ENCODE data around the gene KIF9. TPM values are rescaled to one million over a fixed set of nuclear protein-coding genes. Genes with fewer than 3 reads are reported as not detected.
"Not testable (repeated sequence)": the region's sequence is repeated elsewhere in the genome, so short reads cannot be mapped to it uniquely, and the experiment has no call there.

Gene KIF9
- total RNA-seq, 2 donors from 2014 or later = 4.0 to 5.9 TPM

GRCh38 chr3:47180011-47180410 lies 102.6 kb downstream of the KIF9 start:
- not testable (repeated sequence) for H3K9me3 Mint-ChIP-seq; H3K27ac Mint-ChIP-seq; ATAC-seq; H3K36me3 Mint-ChIP-seq; DNase-seq (ENCODE audit: low spot score in 2 of 2)

Other genes starting within 250 kb of the KIF9 start
- gene SETD2, start 118.7 kb downstream of the KIF9 start, total RNA-seq = 10 to 100 TPM; 35.3 to 42.0 TPM
- gene KLHL18, start 145 bp upstream of the KIF9 start, total RNA-seq = 10 to 100 TPM; 23.0 to 25.1 TPM
- 10 to 100 TPM; 29.4 to 29.9 TPM for gene PTPN23, start 98.2 kb upstream of the KIF9 start, total RNA-seq
- gene SCAP, start 193.1 kb upstream of the KIF9 start, total RNA-seq = 10 to 100 TPM; 53.7 to 61.4 TPM
- gene ELP6, start 230.9 kb upstream of the KIF9 start, total RNA-seq = 10 to 100 TPM; 39.3 to 43.4 TPM

All from activated naive CD4-positive, alpha-beta T cell treated with anti-CD3 and anti-CD28 coated beads, Interleukin-2, amount 50 U/mL, for 72 hours (primary cell).